Tibial nerve (tissue), 4 donors: ENCODE measurements around the gene TEKT5. TPM values are rescaled to one million over a fixed set of nuclear protein-coding genes. Genes with fewer than 3 reads are reported as not detected.

ENCODE experiments used
- DNase-seq, 2 donors: peaks; one replicate each; pipeline ENCODE4 v3.0.0-alpha.2; 2019; ENCODE audit warnings: low spot score in 2 of 2
- H3K27ac ChIP-seq, 4 donors: fragments of 200-600 bp; sonication (generic) in 3 of 4; one replicate each; pipeline ENCODE4 v1.5.1; 2017 to 2019; ENCODE audit warnings: mild to moderate bottlenecking in 1 of 4
- H3K27me3 ChIP-seq, 2 donors: fragments of 200-600 bp; sonication (generic) in 1 of 2; one replicate each; pipeline versions ENCODE4 v1.5.1 to v1.6.0; 2017 to 2019
- H3K36me3 ChIP-seq, 3 donors: fragments of 200-600 bp; sonication (generic); one replicate each; pipeline ENCODE4 v1.5.1; 2018 to 2019
- H3K4me1 ChIP-seq, 4 donors: fragments of 200-600 bp; sonication (generic) in 3 of 4; one replicate each; pipeline ENCODE4 v1.5.1; 2017 to 2019
- H3K4me3 ChIP-seq, 4 donors: fragments of 200-600 bp; sonication (generic) in 3 of 4; one replicate each; pipeline ENCODE4 v1.5.1; 2017 to 2019; ENCODE audit warnings: mild to moderate bottlenecking in 1 of 4, moderate library complexity in 1 of 4
- H3K9me3 ChIP-seq, 4 donors: fragments of 200-600 bp; sonication (generic) in 3 of 4; one replicate each; pipeline ENCODE4 v1.5.1; 2017 to 2019
- EP300 ChIP-seq, 2 donors: sonication (generic); formaldehyde crosslinking; IDR thresholded peaks; one replicate each; pipeline ENCODE4 v1.6.1; 2017; ENCODE audit warnings: antibody characterized with exemption in 2 of 2, mild to moderate bottlenecking in 1 of 2
- POLR2A ChIP-seq, 2 donors: fragments of 450-650 bp; IDR thresholded peaks; one replicate each; pipeline ENCODE4 v1.6.1; 2017; ENCODE audit warnings: antibody characterized with exemption in 2 of 2, mild to moderate bottlenecking in 2 of 2, moderate library complexity in 2 of 2
- WGBS, 2 donors: methylation state at CpG; one replicate each; pipeline ENCODE4 v1.1.5; 2018; 5-methylcytosine and 5-hydroxymethylcytosine counted together
- total RNA-seq, 4 donors: library from RNA; depleted of rRNA; stranded (reverse); fragments of >200 nt; gene quantifications; one replicate each; pipeline ENCODE4 v1.1.0, GENCODE V29; 2016
- TF ChIP-seq, protein P1 (sequence below), 5 experiments: fragments of 200-600 bp in 3 of 5; fragments of 450-650 bp in 2 of 5; sonication (generic) in 3 of 5; IDR thresholded peaks; one replicate each; pipeline ENCODE4 v1.5.1; 2016 to 2019; ENCODE audit warnings: antibody characterized with exemption in 5 of 5, mild to moderate bottlenecking in 3 of 5, moderate library complexity in 2 of 5

TEKT5 gene
- total RNA-seq, 4 donors from 2014 or later: not detected

GRCh38 chr16:10665166-10665565, 29.6 kb downstream of the TEKT5 start:
- no peak for DNase-seq
- WGBS, 2 donors: 78 to 84% methylated on average over 7 of the region's 7 CpGs
- Histone ChIP-seq H3K27ac (peak overlapping the region in 1 of 4 donors; percentile 22), H3K4me3 (no peak overlapping the region), H3K36me3 (no peaks in the 10 kb centered on the region), H3K9me3 (no peaks in the 10 kb centered on the region), H3K4me1 (peaks cover 0 to 11% (median 0%) of the 10 kb centered on the region in 4 donors), H3K27me3 (no peaks in the 10 kb centered on the region)
- no peak for TF ChIP-seq EP300 (IDR thresholded peaks at IDR 0.05)
- TF ChIP-seq POLR2A (IDR thresholded peaks at IDR 0.05): no peak
- TF ChIP-seq, protein P1, sequence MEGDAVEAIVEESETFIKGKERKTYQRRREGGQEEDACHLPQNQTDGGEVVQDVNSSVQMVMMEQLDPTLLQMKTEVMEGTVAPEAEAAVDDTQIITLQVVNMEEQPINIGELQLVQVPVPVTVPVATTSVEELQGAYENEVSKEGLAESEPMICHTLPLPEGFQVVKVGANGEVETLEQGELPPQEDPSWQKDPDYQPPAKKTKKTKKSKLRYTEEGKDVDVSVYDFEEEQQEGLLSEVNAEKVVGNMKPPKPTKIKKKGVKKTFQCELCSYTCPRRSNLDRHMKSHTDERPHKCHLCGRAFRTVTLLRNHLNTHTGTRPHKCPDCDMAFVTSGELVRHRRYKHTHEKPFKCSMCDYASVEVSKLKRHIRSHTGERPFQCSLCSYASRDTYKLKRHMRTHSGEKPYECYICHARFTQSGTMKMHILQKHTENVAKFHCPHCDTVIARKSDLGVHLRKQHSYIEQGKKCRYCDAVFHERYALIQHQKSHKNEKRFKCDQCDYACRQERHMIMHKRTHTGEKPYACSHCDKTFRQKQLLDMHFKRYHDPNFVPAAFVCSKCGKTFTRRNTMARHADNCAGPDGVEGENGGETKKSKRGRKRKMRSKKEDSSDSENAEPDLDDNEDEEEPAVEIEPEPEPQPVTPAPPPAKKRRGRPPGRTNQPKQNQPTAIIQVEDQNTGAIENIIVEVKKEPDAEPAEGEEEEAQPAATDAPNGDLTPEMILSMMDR (IDR thresholded peaks at IDR 0.05): no peak

GRCh38 chr16:10664720-10665126, 30.0 kb downstream of the TEKT5 start:
- no peak overlapping the region for H3K27ac ChIP-seq
- H3K36me3 ChIP-seq: no peaks in the 10 kb centered on the region
- WGBS, 2 donors: 90 to 98% methylated on average over 2 of the region's 2 CpGs
- TF ChIP-seq, protein P1 (IDR thresholded peaks at IDR 0.05): no peak
- TF ChIP-seq POLR2A (IDR thresholded peaks at IDR 0.05) (no peak), EP300 (IDR thresholded peaks at IDR 0.05) (no peak)
- DNase-seq: no peak
- H3K4me3 ChIP-seq: no peak overlapping the region
- H3K4me1 ChIP-seq: peaks cover 0 to 11% (median 0%) of the 10 kb centered on the region in 4 donors
- H3K27me3 ChIP-seq: no peaks in the 10 kb centered on the region
- H3K9me3 ChIP-seq: no peaks in the 10 kb centered on the region

DNA sequence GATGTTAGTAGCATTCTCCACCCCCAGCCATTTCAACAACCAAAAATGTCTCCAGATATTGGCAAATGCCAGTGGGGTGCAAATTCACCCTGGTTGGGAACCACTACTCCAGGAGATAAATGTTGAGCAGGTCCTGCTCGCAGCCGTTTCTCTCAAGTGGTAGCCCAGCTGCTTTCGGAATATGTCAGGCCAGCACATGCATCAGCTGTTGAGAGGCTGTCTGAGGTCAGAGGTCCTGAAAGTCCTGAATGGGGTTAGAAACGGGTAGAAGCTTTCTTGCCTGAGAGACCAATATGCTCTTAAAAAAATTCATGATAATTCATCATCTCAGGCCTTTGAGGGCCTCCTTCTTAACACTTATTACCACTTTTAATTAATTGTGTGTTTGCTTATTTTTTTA, 31.0 kb downstream of the TEKT5 start:
- WGBS, 2 donors: 67 to 73% methylated on average over 4 of the region's 4 CpGs
- Histone ChIP-seq H3K4me3 (no peak overlapping the region), H3K4me1 (peaks cover 0 to 11% (median 0%) of the 10 kb centered on the region in 4 donors), H3K9me3 (no peaks in the 10 kb centered on the region), H3K27ac (peak overlapping the region in 1 of 4 donors; percentile 33), H3K27me3 (no peaks in the 10 kb centered on the region), H3K36me3 (no peaks in the 10 kb centered on the region)
- no peak for TF ChIP-seq POLR2A (IDR thresholded peaks at IDR 0.05)
- no peak for TF ChIP-seq EP300 (IDR thresholded peaks at IDR 0.05)
- TF ChIP-seq, protein P1 (IDR thresholded peaks at IDR 0.05): no peak
- DNase-seq: no peak

- Histone ChIP-seq H3K9me3 (no peaks in the 10 kb centered on the region), H3K27me3 (no peaks in the 10 kb centered on the region), H3K4me3 (no peak overlapping the region), H3K4me1 (peaks cover 0 to 11% (median 0%) of the 10 kb centered on the region in 4 donors), H3K27ac (peak overlapping the region in 1 of 4 donors; percentile 33), H3K36me3 (no peaks in the 10 kb centered on the region)
- TF ChIP-seq, protein P1 (IDR thresholded peaks at IDR 0.05): no peak
- DNase-seq: no peak
- WGBS, 2 donors: 42% methylated on average over 1 of the region's 1 CpG; no CpG with 5 or more reads in 1 of the 2 donors
Measured at GRCh38 chr16:10663146-10663545, 31.6 kb downstream of the TEKT5 start.

DNA sequence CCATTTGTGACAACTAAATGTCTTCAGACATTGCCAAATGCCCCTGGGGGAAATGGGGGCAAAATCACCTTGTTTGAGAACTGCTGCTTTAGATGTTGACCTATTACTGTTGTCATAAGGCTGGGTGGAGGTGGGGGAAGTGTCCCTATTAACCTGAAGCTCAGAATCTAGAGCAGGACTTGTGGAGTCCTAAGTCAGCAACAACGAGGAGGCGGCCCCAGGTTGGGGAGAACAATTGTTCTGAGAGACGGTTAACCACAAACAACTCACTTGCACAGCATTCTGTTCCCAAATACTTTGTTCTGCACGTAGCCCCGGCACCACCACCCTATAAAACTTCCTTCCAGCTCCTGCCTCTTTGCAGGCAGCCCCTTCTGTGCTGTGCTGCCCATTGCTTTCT, 32.5 kb downstream of the TEKT5 start:
- no peak for DNase-seq
- no peaks in the 10 kb centered on the region for H3K9me3 ChIP-seq
- H3K36me3 ChIP-seq: no peaks in the 10 kb centered on the region
- WGBS, 2 donors: 85% methylated on average over 5 of the region's 5 CpGs
- H3K27me3 ChIP-seq: no peaks in the 10 kb centered on the region
- TF ChIP-seq EP300 (IDR thresholded peaks at IDR 0.05) (no peak), POLR2A (IDR thresholded peaks at IDR 0.05) (no peak)
- TF ChIP-seq, protein P1 (IDR thresholded peaks at IDR 0.05): no peak
- H3K4me1 ChIP-seq: peaks cover 0 to 11% (median 0%) of the 10 kb centered on the region in 4 donors
- no peak overlapping the region for H3K4me3 ChIP-seq
- H3K27ac ChIP-seq: peak overlapping the region in 1 of 4 donors; percentile 4
